Liver (tissue), 9 donors: ENCODE measurements around the gene FBN3. TPM values are rescaled to one million over a fixed set of nuclear protein-coding genes. Genes with fewer than 3 reads are reported as not detected.
"Not testable (repeated sequence)": the region's sequence is repeated elsewhere in the genome, so short reads cannot be mapped to it uniquely, and the experiment has no call there.

Source experiments
- DNase-seq: peaks from one replicate; pipeline ENCODE4 v3.0.0-alpha.2; 2017; ENCODE audit warnings: low spot score
- H3K27ac ChIP-seq, 2 donors: one replicate each; pipeline ENCODE4 v1.7.0; 2013; ENCODE audit warnings: inconsistent platforms in 2 of 2, low read length in 2 of 2, control low read depth in 1 of 2, low read depth in 1 of 2, mild to moderate bottlenecking in 1 of 2
- H3K27me3 ChIP-seq, 4 donors: one replicate each; pipeline versions ENCODE4 v1.6.1 to v1.7.0; 2013; ENCODE audit warnings: low read length in 3 of 4, inconsistent platforms in 1 of 4, mild to moderate bottlenecking in 1 of 4, moderate library complexity in 1 of 4; ENCODE audit not compliant: control insufficient read depth in 4 of 4, insufficient read depth in 4 of 4
- H3K36me3 ChIP-seq, 4 donors: one replicate each; pipeline versions ENCODE4 v1.6.1 to v1.7.0; 2013; ENCODE audit warnings: low read length in 3 of 4, mild to moderate bottlenecking in 3 of 4, low read depth in 1 of 4, moderate library complexity in 1 of 4; ENCODE audit not compliant: control insufficient read depth in 4 of 4, insufficient read depth in 3 of 4
- H3K4me1 ChIP-seq, 4 donors: one replicate each; pipeline versions ENCODE4 v1.6.1 to v1.7.0; 2013; ENCODE audit warnings: low read length in 3 of 4, mild to moderate bottlenecking in 3 of 4, moderate library complexity in 1 of 4; ENCODE audit not compliant: control insufficient read depth in 4 of 4, insufficient read depth in 4 of 4
- H3K4me3 ChIP-seq, 3 donors: one replicate each; pipeline versions ENCODE4 v1.6.1 to v1.7.0; 2013; ENCODE audit warnings: low read length in 3 of 3, control low read depth in 1 of 3, low read depth in 1 of 3, mild to moderate bottlenecking in 1 of 3
- H3K9ac ChIP-seq, 2 donors: one replicate each; pipeline ENCODE4 v1.7.0; 2013; ENCODE audit warnings: low read length in 2 of 2, mild to moderate bottlenecking in 2 of 2, moderate library complexity in 2 of 2, control low read depth in 1 of 2, low read depth in 1 of 2
- H3K9me3 ChIP-seq, 4 donors: one replicate each; pipeline versions ENCODE4 v1.6.1 to v1.7.0; 2013; ENCODE audit warnings: low read length in 3 of 4; ENCODE audit not compliant: control insufficient read depth in 4 of 4
- CTCF ChIP-seq: fragments of 150-350 bp; IDR thresholded peaks from 2 replicates; pipeline ENCODE4 v1.5.1; 2017; ENCODE audit warnings: improper control_type of control experiment, low read depth, low read length; ENCODE audit not compliant: missing input control
- FOXA1 ChIP-seq: IDR thresholded peaks from 2 replicates; pipeline ENCODE4 v1.6.1; 2016; ENCODE audit warnings: antibody characterized with exemption
- FOXA2 ChIP-seq: IDR thresholded peaks from 2 replicates; pipeline ENCODE4 v1.6.1; 2016; ENCODE audit warnings: antibody characterized with exemption
- GABPA ChIP-seq, 2 donors: IDR thresholded peaks in 1 of 2; conservative IDR thresholded peaks in 1 of 2; 2 replicates each; pipeline ENCODE4 v1.6.1; 2016; ENCODE audit warnings: antibody characterized with exemption in 2 of 2, mild to moderate bottlenecking in 1 of 2, moderate library complexity in 1 of 2
- HNF4A ChIP-seq, 2 donors: conservative IDR thresholded peaks; 2 replicates each; pipeline ENCODE4 v1.6.1; 2016; ENCODE audit warnings: antibody characterized with exemption in 2 of 2, mild to moderate bottlenecking in 2 of 2
- HNF4G ChIP-seq: IDR thresholded peaks from 2 replicates; pipeline ENCODE4 v1.6.1; 2016; ENCODE audit warnings: antibody characterized with exemption
- JUND ChIP-seq, 2 donors: IDR thresholded peaks; 2 replicates each; pipeline ENCODE4 v1.6.1; 2016; ENCODE audit warnings: antibody characterized with exemption in 2 of 2
- MAX ChIP-seq: IDR thresholded peaks from 2 replicates; pipeline ENCODE4 v1.6.1; 2016; ENCODE audit warnings: antibody characterized with exemption
- NR2F2 ChIP-seq: IDR thresholded peaks from 2 replicates; pipeline ENCODE4 v1.6.1; 2016; ENCODE audit warnings: antibody characterized with exemption
- RAD21 ChIP-seq, 2 donors: IDR thresholded peaks; 2 replicates each; pipeline ENCODE4 v1.6.1; 2016; ENCODE audit warnings: antibody characterized with exemption in 2 of 2, mild to moderate bottlenecking in 2 of 2
- REST ChIP-seq: IDR thresholded peaks from 2 replicates; pipeline ENCODE4 v1.6.1; 2016; ENCODE audit warnings: antibody characterized with exemption, mild to moderate bottlenecking
- RXRA ChIP-seq, 2 donors: IDR thresholded peaks; 2 replicates each; pipeline ENCODE4 v1.6.1; 2017 to 2018; ENCODE audit warnings: antibody characterized with exemption in 2 of 2, mild to moderate bottlenecking in 1 of 2
- TAF1 ChIP-seq: conservative IDR thresholded peaks from 2 replicates; pipeline ENCODE4 v1.6.1; 2016; ENCODE audit warnings: antibody characterized with exemption, mild to moderate bottlenecking
- YY1 ChIP-seq: IDR thresholded peaks from 2 replicates; pipeline ENCODE4 v1.6.1; 2016; ENCODE audit warnings: antibody characterized with exemption, mild to moderate bottlenecking
- ZBTB33 ChIP-seq: IDR thresholded peaks from 2 replicates; pipeline ENCODE4 v1.6.1; 2016; ENCODE audit warnings: antibody characterized with exemption
- WGBS: extraction: QIAGEN DNeasy Blood & Tissue Kit; methylation state at CpG from one replicate; pipeline ENCODE4 v1.1.7; 2013; 5-methylcytosine and 5-hydroxymethylcytosine counted together
- polyA plus RNA-seq, 2 donors: library from polyadenylated mRNA; stranded (reverse) in 1 of 2; unstranded in 1 of 2; fragments of 200-250 nt in 1 of 2; fragments of >200 nt in 1 of 2; fragmentation: Nextera tagmentation in 1 of 2; extraction: Ambion mirVana in 1 of 2; gene quantifications; one replicate each; pipeline versions ENCODE4 v1.2.1 to v1.2.3, GENCODE V29; 2013 to 2015
- total RNA-seq, 2 donors: library from RNA; depleted of rRNA; stranded (reverse); fragments of >200 nt; gene quantifications; one replicate each; pipeline ENCODE4 v1.2.3, GENCODE V29; 2014
- donor health status: healthy.
- donor health status: healthy.
- donor health status: healthy.
- donor health status: healthy.
- donor health status: healthy.

The FBN3 gene
- total and polyA plus RNA-seq, 4 donors = under 0.01 to 0.61 (median 0.08) TPM; not detected in 1

GRCh38 chr19:8158411-8159074 lies 9.2 kb upstream of the FBN3 start:
- Histone ChIP-seq H3K4me1 (peaks cover 0 to 10% (median 9%) of the 10 kb centered on the region in 4 donors), H3K27me3 (no peaks in the 10 kb centered on the region), H3K36me3 (no peaks in the 10 kb centered on the region), H3K4me3 (no peak overlapping the region), H3K27ac (no peak overlapping the region), H3K9ac (no peak overlapping the region), H3K9me3 (no peaks in the 10 kb centered on the region)
- TF ChIP-seq RXRA (IDR thresholded peaks at IDR 0.05) = peak; percentile 14 to 40
- TF ChIP-seq RAD21 (IDR thresholded peaks at IDR 0.05) = peak; percentile 97 to 98
- no peak for TF ChIP-seq TAF1
- TF ChIP-seq YY1 = peak; percentile 17
- TF ChIP-seq CTCF = peak; percentile 80
- no peak for DNase-seq
- 44% methylated on average over 14 of the region's 14 CpGs for WGBS

GRCh38 chr19:8155318-8155717 lies 5.9 kb upstream of the FBN3 start:
- 68% methylated on average over 2 of the region's 2 CpGs for WGBS
- H3K27me3 ChIP-seq = no peaks in the 10 kb centered on the region
- peaks cover 0 to 5% (median 5%) of the 10 kb centered on the region in 4 donors for H3K4me1 ChIP-seq
- no peak overlapping the region for H3K4me3 ChIP-seq
- H3K9ac ChIP-seq = no peak overlapping the region
- no peaks in the 10 kb centered on the region for H3K36me3 ChIP-seq
- TF ChIP-seq GABPA (IDR thresholded peaks at IDR 0.05 in 1 of 2, conservative IDR thresholded peaks at IDR 0.05 in 1 of 2) = no peak
- TF ChIP-seq RAD21 (IDR thresholded peaks at IDR 0.05) = no peak
- TF ChIP-seq HNF4G = no peak
- no peak for TF ChIP-seq FOXA1
- no peak for TF ChIP-seq JUND (IDR thresholded peaks at IDR 0.05)
- TF ChIP-seq NR2F2 = no peak
- H3K27ac ChIP-seq = no peak overlapping the region
- no peak for DNase-seq
- no peaks in the 10 kb centered on the region for H3K9me3 ChIP-seq

- WGBS = 55% methylated on average over 10 of the region's 10 CpGs
- not testable (repeated sequence) for DNase-seq, H3K27ac ChIP-seq, H3K9ac ChIP-seq, H3K4me3 ChIP-seq, H3K4me1 ChIP-seq, H3K36me3 ChIP-seq, H3K9me3 ChIP-seq, H3K27me3 ChIP-seq
- peak in 1 of 2 donors; percentile 44 for TF ChIP-seq RAD21 (IDR thresholded peaks at IDR 0.05)
Measured at GRCh38 chr19:8154014-8154413, 4.6 kb upstream of the FBN3 start.

- H3K27me3 ChIP-seq = peaks cover 0 to 9% (median 2%) of the 10 kb centered on the region in 4 donors
- no peaks in the 10 kb centered on the region for H3K36me3 ChIP-seq
- WGBS = 66% methylated on average over 5 of the region's 5 CpGs
Measured at GRCh38 chr19:8151767-8152035, 2.3 kb upstream of the FBN3 start.

More at GRCh38 chr19:8151767-8152035, 2.3 kb upstream of the FBN3 start:
- Histone ChIP-seq H3K9ac (no peak overlapping the region), H3K27ac (no peak overlapping the region), H3K4me3 (no peak overlapping the region), H3K9me3 (no peaks in the 10 kb centered on the region), H3K4me1 (peaks cover 0 to 12% (median 9%) of the 10 kb centered on the region in 4 donors)
- no peak for DNase-seq
- TF ChIP-seq HNF4G = no peak
- TF ChIP-seq YY1 = no peak
- TF ChIP-seq REST = no peak
- no peak for TF ChIP-seq TAF1
- TF ChIP-seq HNF4A (conservative IDR thresholded peaks at IDR 0.05) = no peak
- TF ChIP-seq MAX = no peak
- no peak for TF ChIP-seq ZBTB33
- no peak for TF ChIP-seq FOXA2
- no peak for TF ChIP-seq NR2F2
